ENCODE measurements around the gene CARD10.
A peak's percentile ranks its signal among the peaks of the same experiment; 100 is the strongest.

The CARD10 gene

GRCh38 chr22:37499027-37499707 lies 20.0 kb downstream of the CARD10 start:
- no peaks in the 10 kb centered on the region for H3K27me3 ChIP-seq (ENCODE audit: low read depth)
- H3K36me3 ChIP-seq (replicated peaks), result no peaks in the 10 kb centered on the region; the same call in 1 of the 2 replicates
- no peaks in the 10 kb centered on the region for H3K4me1 ChIP-seq
- DNase-seq (ENCODE audit: low spot score in 2 of 2), result no peak
- H3K4me3 ChIP-seq, result no peak overlapping the region
- in situ Hi-C loops (cut with MboI; ENCODE audit: low sequenced_read_pairs), result no loop called here
- no peaks in the 10 kb centered on the region for H3K9me3 ChIP-seq

- no peaks in the 10 kb centered on the region for H3K9me3 ChIP-seq
- H3K4me1 ChIP-seq, result no peaks in the 10 kb centered on the region
- DNase-seq (ENCODE audit: low spot score in 2 of 2), result peak in 1 of 2 experiments; percentile 81
- in situ Hi-C loops (cut with MboI; ENCODE audit: low sequenced_read_pairs), result no loop called here
- no peaks in the 10 kb centered on the region for H3K27me3 ChIP-seq (ENCODE audit: low read depth)
- no peaks in the 10 kb centered on the region; the same call in 1 of the 2 replicates for H3K36me3 ChIP-seq (replicated peaks)
- H3K4me3 ChIP-seq, result no peak overlapping the region
Observed at GRCh38 chr22:37498289-37498909, 20.8 kb downstream of the CARD10 start.

DNA sequence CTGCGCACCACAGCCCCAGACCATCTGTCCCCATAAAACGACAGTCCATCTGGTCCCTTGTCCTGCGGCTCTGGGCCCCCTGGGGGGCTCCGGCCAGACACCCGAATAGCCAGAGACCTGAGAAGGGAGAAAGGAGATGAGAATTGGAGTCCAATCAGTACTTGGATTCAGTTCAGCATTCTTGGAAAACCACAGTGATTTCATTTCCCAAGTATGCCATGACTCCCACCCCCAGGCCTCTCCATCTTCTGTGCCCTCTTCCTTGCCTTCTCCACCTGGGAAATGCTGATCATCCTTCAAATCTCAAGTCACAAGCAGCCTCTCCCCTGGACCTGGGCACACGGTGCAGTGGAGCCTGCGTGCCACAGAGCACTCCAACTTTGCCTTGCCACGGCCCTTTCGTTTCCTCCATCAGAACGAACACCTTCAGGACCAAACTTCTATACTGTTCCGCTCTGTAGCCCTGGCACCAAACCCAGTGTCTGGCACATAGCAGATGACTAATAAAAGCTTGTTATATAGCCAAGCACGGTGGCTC lies 22.1 kb downstream of the CARD10 start:
- no peak for DNase-seq (ENCODE audit: low spot score in 2 of 2)
- Histone ChIP-seq H3K9me3 (no peaks in the 10 kb centered on the region), H3K27me3 (ENCODE audit: low read depth) (no peaks in the 10 kb centered on the region), H3K4me1 (no peaks in the 10 kb centered on the region), H3K36me3 (replicated peaks) (no peaks in the 10 kb centered on the region; the same call in none of the 2 replicates), H3K4me3 (no peak overlapping the region)
- in situ Hi-C loops (cut with MboI; ENCODE audit: low sequenced_read_pairs), result no loop called here

GRCh38 chr22:37496651-37497050 lies 22.6 kb downstream of the CARD10 start:
- Histone ChIP-seq H3K4me1 (no peaks in the 10 kb centered on the region), H3K4me3 (no peak overlapping the region), H3K27me3 (ENCODE audit: low read depth) (no peaks in the 10 kb centered on the region), H3K36me3 (replicated peaks) (no peaks in the 10 kb centered on the region; the same call in none of the 2 replicates), H3K9me3 (no peaks in the 10 kb centered on the region)
- in situ Hi-C loops (cut with MboI; ENCODE audit: low sequenced_read_pairs), result no loop called here
- no peak for DNase-seq (ENCODE audit: low spot score in 2 of 2)

DNA sequence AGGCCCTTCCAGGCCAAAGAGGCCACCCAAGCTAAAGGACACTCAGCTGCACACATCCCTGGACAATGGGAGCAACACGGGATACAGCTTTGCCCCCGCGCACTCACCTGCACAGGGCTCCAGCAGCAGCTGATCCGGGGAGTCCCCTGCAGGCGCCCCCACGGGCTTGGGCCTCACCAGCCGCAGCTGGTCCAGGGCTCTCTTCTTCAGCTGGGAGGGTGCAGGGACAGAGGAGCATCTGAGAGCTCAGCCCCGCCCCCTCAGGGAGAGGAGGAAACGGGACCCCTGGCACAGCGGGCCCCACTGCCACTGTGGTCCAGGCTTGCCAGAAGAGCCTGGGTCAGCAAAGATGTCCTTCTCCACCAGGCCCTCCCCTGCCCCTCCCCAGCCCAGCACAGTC lies 25.2 kb downstream of the CARD10 start:
- Histone ChIP-seq H3K36me3 (replicated peaks) (no peaks in the 10 kb centered on the region; the same call in none of the 2 replicates), H3K27me3 (ENCODE audit: low read depth) (no peaks in the 10 kb centered on the region), H3K4me3 (no peak overlapping the region), H3K4me1 (no peaks in the 10 kb centered on the region), H3K9me3 (no peaks in the 10 kb centered on the region)
- in situ Hi-C loops (cut with MboI; ENCODE audit: low sequenced_read_pairs), result no loop called here
- DNase-seq (ENCODE audit: low spot score in 2 of 2), result no peak

DNA sequence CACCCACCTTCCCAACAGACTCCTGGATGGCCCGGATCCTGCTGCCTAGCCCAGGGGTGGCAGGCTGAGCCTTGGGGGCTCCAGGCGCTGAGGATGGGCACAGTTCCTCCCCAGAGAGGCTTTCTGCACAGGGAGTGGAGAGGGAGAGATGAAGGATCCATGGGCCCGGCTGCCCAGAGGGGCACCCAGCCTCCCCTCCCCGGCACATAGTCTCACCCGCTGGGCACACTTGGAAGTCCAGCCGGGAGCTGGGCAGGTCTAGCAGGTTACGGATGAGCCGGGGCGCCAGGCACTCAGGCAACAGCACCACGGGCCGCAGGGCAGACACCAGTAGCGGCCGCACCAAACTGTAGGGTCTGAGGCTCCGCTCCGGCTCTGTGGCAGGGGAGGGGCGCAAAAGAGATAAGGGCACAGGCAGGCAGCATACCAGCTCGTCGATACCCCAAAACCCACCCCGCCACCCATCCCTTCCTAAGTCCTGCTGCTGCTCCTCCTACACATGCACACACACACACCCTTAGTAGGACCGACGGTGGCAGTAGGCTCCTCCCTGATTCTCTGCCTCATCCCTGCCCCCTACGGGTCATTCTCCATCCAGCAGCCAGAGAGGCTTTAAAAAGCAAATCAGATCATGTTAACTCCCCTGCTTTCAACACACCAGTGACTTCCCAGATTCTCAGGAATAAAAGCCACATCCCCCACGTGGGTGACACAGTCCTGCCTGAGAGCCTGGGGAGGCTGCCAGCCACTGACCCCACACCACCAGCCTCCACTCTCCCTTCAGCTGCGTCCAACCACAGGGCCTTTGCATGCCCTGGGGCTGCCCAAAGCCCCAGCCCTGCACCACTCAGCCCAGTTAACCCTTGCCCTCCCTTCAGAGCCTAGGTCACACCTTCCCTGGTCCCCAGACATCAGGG lies 26.5 kb downstream of the CARD10 start:
- no peaks in the 10 kb centered on the region; the same call in none of the 2 replicates for H3K36me3 ChIP-seq (replicated peaks)
- H3K4me1 ChIP-seq, result no peaks in the 10 kb centered on the region
- H3K27me3 ChIP-seq (ENCODE audit: low read depth), result no peaks in the 10 kb centered on the region
- in situ Hi-C loops (cut with MboI; ENCODE audit: low sequenced_read_pairs), result no loop called here
- no peak overlapping the region for H3K4me3 ChIP-seq
- H3K9me3 ChIP-seq, result no peaks in the 10 kb centered on the region
- peak; percentile 51 to 71 for DNase-seq (ENCODE audit: low spot score in 2 of 2)

DNA sequence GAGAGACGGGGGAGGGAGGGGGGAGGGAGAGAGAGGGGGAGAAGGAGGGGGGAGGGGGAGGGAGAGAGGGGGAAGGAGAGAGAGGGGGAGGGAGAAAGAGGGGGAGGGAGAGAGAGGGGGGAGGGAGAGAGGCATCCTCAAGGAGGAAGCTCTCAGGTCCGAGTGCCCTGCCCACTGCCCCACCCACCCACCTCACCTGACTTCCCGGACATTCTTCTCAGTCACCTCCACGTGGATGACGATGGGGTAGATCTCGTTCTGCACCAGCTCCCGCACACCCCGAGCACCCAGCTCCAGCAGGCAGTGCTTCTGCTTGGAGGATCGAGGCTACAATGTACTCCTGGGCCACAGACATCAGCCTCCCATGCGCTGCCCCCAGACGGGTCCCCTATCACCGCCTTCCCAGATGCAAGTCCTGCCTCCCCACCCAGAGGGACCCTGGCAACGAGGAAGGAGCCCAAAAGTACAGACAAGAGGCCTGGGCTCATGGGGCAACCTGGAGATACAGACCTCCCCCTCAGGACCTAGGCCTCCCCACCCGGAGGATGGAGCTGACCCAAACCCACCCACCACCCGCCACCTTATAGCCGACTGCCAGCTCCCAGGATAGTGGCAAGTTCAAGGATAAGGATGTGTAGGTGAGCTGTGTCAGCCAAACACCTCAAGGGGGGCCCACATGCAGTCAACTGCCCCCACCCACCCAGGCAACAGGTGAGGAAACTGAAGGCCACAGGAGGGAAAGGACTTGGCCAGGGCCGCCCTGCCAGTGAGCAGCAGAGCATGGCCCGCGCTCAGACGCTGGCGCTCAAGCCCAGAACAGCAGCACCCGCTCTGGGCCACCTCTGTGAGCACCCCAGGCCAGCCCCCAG lies 27.4 kb downstream of the CARD10 start:
- H3K36me3 ChIP-seq (replicated peaks), result no peaks in the 10 kb centered on the region; the same call in none of the 2 replicates
- H3K4me3 ChIP-seq, result no peak overlapping the region
- H3K27me3 ChIP-seq (ENCODE audit: low read depth), result no peaks in the 10 kb centered on the region
- DNase-seq (ENCODE audit: low spot score in 2 of 2), result no peak
- no peaks in the 10 kb centered on the region for H3K9me3 ChIP-seq
- in situ Hi-C loops (cut with MboI; ENCODE audit: low sequenced_read_pairs), result no loop called here
- no peaks in the 10 kb centered on the region for H3K4me1 ChIP-seq

GRCh38 chr22:37491106-37491505 lies 28.1 kb downstream of the CARD10 start:
- Histone ChIP-seq H3K4me3 (no peak overlapping the region), H3K36me3 (replicated peaks) (no peaks in the 10 kb centered on the region; the same call in none of the 2 replicates), H3K27me3 (ENCODE audit: low read depth) (no peaks in the 10 kb centered on the region), H3K4me1 (peaks cover 4% of the 10 kb centered on the region), H3K9me3 (no peaks in the 10 kb centered on the region)
- in situ Hi-C loops (cut with MboI; ENCODE audit: low sequenced_read_pairs), result no loop called here
- DNase-seq (ENCODE audit: low spot score in 2 of 2), result no peak

DNA sequence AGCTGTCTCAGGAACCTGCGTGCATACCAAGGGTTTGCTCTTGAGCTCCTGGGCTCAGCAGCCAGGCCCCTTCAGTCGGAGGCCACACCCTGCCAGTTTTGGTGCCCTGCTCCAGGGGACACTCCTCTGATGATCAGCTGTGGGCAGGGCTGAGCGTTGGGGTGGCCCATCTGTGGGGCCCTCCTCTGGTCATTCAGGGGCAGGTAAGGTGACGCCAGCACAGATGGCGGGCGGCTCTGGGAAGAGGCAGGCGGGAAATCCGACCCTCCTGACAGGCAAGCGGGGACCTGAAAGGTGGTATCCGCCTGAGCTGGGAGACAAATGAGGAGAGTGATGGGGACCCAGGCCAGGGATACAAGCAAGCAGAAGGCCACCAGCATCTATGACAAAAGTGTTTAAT lies 29.2 kb downstream of the CARD10 start:
- no peak for DNase-seq (ENCODE audit: low spot score in 2 of 2)
- Histone ChIP-seq H3K36me3 (replicated peaks) (no peaks in the 10 kb centered on the region; the same call in 1 of the 2 replicates), H3K27me3 (ENCODE audit: low read depth) (no peaks in the 10 kb centered on the region), H3K4me3 (no peak overlapping the region), H3K4me1 (peaks cover 5% of the 10 kb centered on the region), H3K9me3 (no peaks in the 10 kb centered on the region)
- in situ Hi-C loops (cut with MboI; ENCODE audit: low sequenced_read_pairs), result no loop called here

DNA sequence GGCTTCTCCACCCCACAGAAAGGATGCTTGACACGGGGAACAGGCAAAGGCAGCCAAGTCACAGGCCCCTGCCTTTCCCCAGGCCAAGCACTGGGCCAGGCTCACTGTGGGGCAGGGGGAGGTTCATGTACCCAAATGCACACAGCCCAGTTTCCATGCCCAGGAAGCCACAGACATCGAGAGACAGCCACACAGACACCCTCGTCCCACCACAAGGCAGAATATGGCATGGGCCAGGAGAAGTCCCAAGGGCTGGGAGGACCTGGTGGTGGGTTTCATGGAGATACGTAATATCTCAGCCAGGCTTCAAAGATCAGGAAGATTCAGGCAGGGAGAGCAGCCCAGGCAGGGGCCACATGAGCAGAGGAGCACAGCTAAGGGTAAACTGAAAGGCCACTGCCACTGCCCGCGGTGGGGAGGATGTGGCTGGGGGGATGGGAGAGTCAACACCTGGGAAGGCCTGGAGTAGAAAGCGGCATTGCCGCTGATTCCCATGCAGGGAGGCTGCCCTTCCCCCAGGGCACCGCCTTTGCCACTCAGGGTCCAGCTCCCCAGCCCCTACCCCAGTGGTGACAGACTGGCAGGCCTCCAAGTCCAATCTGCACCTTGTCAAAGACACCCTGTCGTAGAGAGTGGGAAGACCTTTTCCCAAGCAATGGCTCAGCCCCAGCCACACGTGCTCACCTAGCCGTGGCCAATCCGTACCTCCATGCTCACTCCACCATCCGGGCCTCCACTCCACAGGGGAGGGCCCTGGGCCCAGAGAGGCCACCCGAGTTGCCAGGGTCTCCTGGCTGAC lies 30.7 kb downstream of the CARD10 start:
- in situ Hi-C loops (cut with MboI; ENCODE audit: low sequenced_read_pairs), result no loop called here
- no peak for DNase-seq (ENCODE audit: low spot score in 2 of 2)
- no peak overlapping the region for H3K4me3 ChIP-seq
- H3K4me1 ChIP-seq, result peaks cover 19% of the 10 kb centered on the region
- H3K9me3 ChIP-seq, result no peaks in the 10 kb centered on the region
- no peaks in the 10 kb centered on the region for H3K27me3 ChIP-seq (ENCODE audit: low read depth)
- H3K36me3 ChIP-seq (replicated peaks), result no peaks in the 10 kb centered on the region; the same call in 1 of the 2 replicates

DNA sequence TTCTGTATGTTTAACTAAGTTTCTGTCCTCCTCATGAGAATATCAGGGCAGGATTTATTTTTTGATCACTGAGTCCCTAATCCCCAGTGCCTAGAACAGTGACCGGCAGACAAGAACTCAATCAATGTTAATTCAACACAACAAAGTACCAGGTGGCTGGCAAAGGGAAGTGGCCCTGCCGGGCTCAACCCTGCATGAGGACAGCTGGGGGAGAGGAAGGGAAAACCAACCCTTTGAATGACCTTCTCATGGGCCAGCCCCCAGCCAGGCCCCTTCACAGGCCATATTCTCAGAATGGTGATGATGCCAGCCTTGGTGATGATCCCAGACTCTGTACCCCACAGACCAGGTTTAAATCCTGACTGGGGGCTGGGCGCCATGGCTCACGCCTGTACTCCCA lies 31.6 kb downstream of the CARD10 start:
- Histone ChIP-seq H3K4me3 (no peak overlapping the region), H3K36me3 (replicated peaks) (no peaks in the 10 kb centered on the region; the same call in 1 of the 2 replicates), H3K9me3 (no peaks in the 10 kb centered on the region), H3K27me3 (ENCODE audit: low read depth) (no peaks in the 10 kb centered on the region), H3K4me1 (peaks cover 21% of the 10 kb centered on the region)
- no peak for DNase-seq (ENCODE audit: low spot score in 2 of 2)
- in situ Hi-C loops (cut with MboI; ENCODE audit: low sequenced_read_pairs), result no loop called here

- Histone ChIP-seq H3K4me1 (peaks cover 21% of the 10 kb centered on the region), H3K4me3 (no peak overlapping the region)
- in situ Hi-C loops (cut with MboI; ENCODE audit: low sequenced_read_pairs), result no loop called here
Observed at GRCh38 chr22:37487129-37487528, 32.1 kb downstream of the CARD10 start.

More at GRCh38 chr22:37487129-37487528, 32.1 kb downstream of the CARD10 start:
- H3K36me3 ChIP-seq (replicated peaks), result no peaks in the 10 kb centered on the region; the same call in 1 of the 2 replicates
- DNase-seq (ENCODE audit: low spot score in 2 of 2), result no peak
- H3K9me3 ChIP-seq, result no peaks in the 10 kb centered on the region
- no peaks in the 10 kb centered on the region for H3K27me3 ChIP-seq (ENCODE audit: low read depth)

Measured in HAP-1 (cell line).